Common myeloid progenitor, CD34-positive (primary cell): ENCODE measurements around the gene SYNPO2L.
"Not testable (repeated sequence)": the region's sequence is repeated elsewhere in the genome, so short reads cannot be mapped to it uniquely, and the experiment has no call there.

ENCODE experiments used
- CTCF ChIA-PET: fragments of 350-600 bp; sonication (Branson Sonifier 250); formaldehyde crosslinking; loops from one replicate; lab custom pipeline; 2021; ENCODE audit warnings: antibody characterized with exemption; lab: Charles Lee
- POLR2A ChIA-PET: fragments of 350-600 bp; sonication (Branson Sonifier 250); formaldehyde crosslinking; loops from one replicate; lab custom pipeline; 2021; ENCODE audit warnings: antibody characterized with exemption; lab: Charles Lee
- DNase-seq, 3 donors: peaks; one replicate each; pipeline versions ENCODE4 v3.0.0 to v3.0.0-alpha.2; 2013
- H3K27ac ChIP-seq, 2 experiments: 1 replicate in 1 of 2; 2 replicates in 1 of 2; pipeline ENCODE4 v1.7.0; 2013; ENCODE audit warnings: inconsistent platforms in 2 of 2, low read length in 2 of 2, mild to moderate bottlenecking in 2 of 2, low read depth in 1 of 2, moderate library complexity in 1 of 2; ENCODE audit not compliant: severe bottlenecking in 2 of 2, insufficient read depth in 1 of 2, poor library complexity in 1 of 2
- H3K27me3 ChIP-seq, 5 experiments: replicated peaks in 2 of 5; 1 replicate in 3 of 5; 2 replicates in 2 of 5; pipeline versions ENCODE4 v1.6.1 to v1.7.0; 2013; ENCODE audit warnings: low read length in 4 of 5, mild to moderate bottlenecking in 2 of 5, moderate library complexity in 2 of 5, inconsistent platforms in 1 of 5; ENCODE audit not compliant: insufficient read depth in 5 of 5, control insufficient read depth in 4 of 5
- H3K36me3 ChIP-seq, 4 experiments: 1 replicate in 2 of 4; 2 replicates in 2 of 4; pipeline versions ENCODE4 v1.6.1 to v1.7.0; 2013; ENCODE audit warnings: low read length in 3 of 4, control low read depth in 1 of 4, mild to moderate bottlenecking in 1 of 4; ENCODE audit not compliant: control insufficient read depth in 4 of 4, insufficient read depth in 4 of 4
- H3K4me1 ChIP-seq, 4 experiments: 1 replicate in 3 of 4; 2 replicates in 1 of 4; pipeline versions ENCODE4 v1.6.1 to v1.7.1; 2013; ENCODE audit warnings: low read length in 3 of 4, mild to moderate bottlenecking in 3 of 4, control low read depth in 1 of 4, inconsistent platforms in 1 of 4, moderate library complexity in 1 of 4; ENCODE audit not compliant: control insufficient read depth in 4 of 4, insufficient read depth in 4 of 4; ENCODE audit errors: control extremely low read depth in 1 of 4
- H3K4me3 ChIP-seq, 7 experiments: 1 replicate in 4 of 7; 2 replicates in 3 of 7; pipeline versions ENCODE4 v1.5.1 to v1.7.0; 2013; ENCODE audit warnings: mild to moderate bottlenecking in 7 of 7, low read length in 6 of 7, moderate library complexity in 6 of 7, inconsistent platforms in 2 of 7, low read depth in 2 of 7, control low read depth in 1 of 7; ENCODE audit not compliant: insufficient read depth in 4 of 7, control insufficient read depth in 1 of 7; ENCODE audit errors: extremely low read depth in 1 of 7
- H3K9me3 ChIP-seq, 5 experiments: 1 replicate in 4 of 5; 2 replicates in 1 of 5; pipeline versions ENCODE4 v1.6.1 to v1.7.1; 2013; ENCODE audit warnings: low read length in 4 of 5, mild to moderate bottlenecking in 2 of 5, inconsistent platforms in 1 of 5, low read depth in 1 of 5, moderate library complexity in 1 of 5; ENCODE audit not compliant: control insufficient read depth in 4 of 5, insufficient read depth in 2 of 5; ENCODE audit errors: control extremely low read depth in 1 of 5
- WGBS: methylation state at CpG from one replicate; pipeline ENCODE4 v1.1.5; 2013; ENCODE audit not compliant: insufficient coverage; 5-methylcytosine and 5-hydroxymethylcytosine counted together

The SYNPO2L gene

DNA sequence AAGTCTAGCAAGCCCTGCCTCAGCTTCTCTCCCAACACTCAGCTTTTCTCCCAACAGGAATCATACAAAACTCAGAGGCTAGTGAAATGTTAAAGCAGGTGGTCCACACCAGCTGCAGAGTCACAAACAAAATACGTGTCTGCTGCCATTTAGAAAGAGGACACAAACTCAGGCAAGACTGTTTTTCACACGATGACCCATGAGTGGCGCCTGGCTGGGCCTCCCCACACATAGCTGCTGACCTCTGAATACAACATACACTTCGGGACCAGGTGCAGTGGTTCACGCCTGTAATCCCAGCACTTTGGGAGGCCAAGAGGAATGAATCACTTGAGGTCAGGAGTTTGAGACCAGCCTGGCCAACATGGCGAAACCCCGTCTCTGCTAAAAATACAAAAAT lies 6.9 kb upstream of the SYNPO2L start:
- WGBS: 94% methylated on average over 4 of the region's 7 CpGs
- CTCF ChIA-PET: not testable (repeated sequence)

GRCh38 chr10:73655257-73655989 lies 406 bp downstream of the SYNPO2L start:
- peak in 1 of 3 donors; percentile 10 for DNase-seq
- Histone ChIP-seq H3K27ac (no peak overlapping the region), H3K4me3 (peak overlapping the region in 2 of 7 experiments; percentile 23 to 51), H3K36me3 (no peaks in the 10 kb centered on the region), H3K4me1 (peaks cover 5 to 34% (median 11%) of the 10 kb centered on the region in 4 experiments), H3K27me3 (no peaks in the 10 kb centered on the region), H3K9me3 (no peaks in the 10 kb centered on the region)
- 50% methylated on average over 7 of the region's 12 CpGs for WGBS
- CTCF ChIA-PET: interaction anchor here (2.6 kb wide), 1 partner anchor 12 kb away, joined by 11 read pairs; no protein-coding TSS in a partner anchor
- POLR2A ChIA-PET: no interaction called here

More for the DNA sequence above, 6.9 kb upstream of the SYNPO2L start:
- H3K4me1 ChIP-seq, H3K36me3 ChIP-seq, H3K9me3 ChIP-seq, H3K4me3 ChIP-seq, H3K27me3 ChIP-seq, DNase-seq, POLR2A ChIA-PET, H3K27ac ChIP-seq: not testable (repeated sequence)

DNA sequence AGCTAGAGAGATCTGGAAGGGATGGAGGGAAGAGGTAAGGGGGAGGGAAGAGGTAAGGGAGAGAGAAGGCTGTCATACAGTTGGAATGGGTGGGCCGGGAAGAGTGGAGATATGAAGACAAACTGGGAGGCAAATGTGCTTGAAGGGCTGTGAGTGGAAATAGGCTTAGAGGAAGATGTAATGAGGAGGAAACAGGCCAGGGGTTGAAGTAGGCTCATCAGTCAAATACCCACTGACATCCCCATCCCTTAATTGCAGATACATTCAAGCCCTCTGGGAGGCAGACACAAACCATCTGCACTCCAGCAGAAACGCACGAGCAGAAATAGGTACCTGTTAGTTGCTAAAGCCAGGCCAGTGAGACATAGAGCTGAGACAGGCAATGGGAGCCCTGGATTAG lies 2.1 kb downstream of the SYNPO2L start:
- WGBS: 96% methylated on average over 3 of the region's 3 CpGs
- Histone ChIP-seq H3K36me3 (no peaks in the 10 kb centered on the region), H3K9me3 (no peaks in the 10 kb centered on the region), H3K4me3 (no peak overlapping the region), H3K27me3 (no peaks in the 10 kb centered on the region), H3K4me1 (peaks cover 5 to 34% (median 11%) of the 10 kb centered on the region in 4 experiments), H3K27ac (no peak overlapping the region)
- peak in 2 of 3 donors; percentile 52 to 57 for DNase-seq
- POLR2A ChIA-PET: no interaction called here
- CTCF ChIA-PET: interaction anchor here (0.8 to 2.6 kb wide), 4 partner anchors 8 to 99 kb away, joined by 3 to 11 read pairs (median 3); no protein-coding TSS in a partner anchor

DNA sequence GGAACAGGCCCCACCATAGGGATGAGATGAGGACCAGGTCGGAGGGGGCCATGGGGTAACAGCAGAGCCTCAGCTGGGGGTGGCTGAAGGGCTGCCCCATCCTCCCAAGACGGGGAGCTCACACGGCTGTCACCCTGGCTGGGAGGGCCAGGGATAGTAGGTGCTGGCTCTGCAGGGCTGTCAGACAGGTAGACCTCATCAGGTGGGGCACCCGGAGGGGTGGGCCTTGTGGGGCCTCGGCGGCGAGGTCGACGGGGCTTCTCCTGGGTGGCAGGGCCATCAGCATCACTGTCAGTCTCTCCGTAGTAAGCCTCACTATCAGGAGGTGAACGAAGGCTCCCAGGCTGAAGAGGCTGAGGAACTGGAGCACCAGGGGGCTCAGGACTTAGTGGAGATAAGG lies 2.6 kb downstream of the SYNPO2L start:
- WGBS: 99% methylated on average over 11 of the region's 11 CpGs
- no peak overlapping the region for H3K4me3 ChIP-seq
- ChIA-PET POLR2A (no interaction called here), CTCF (interaction anchor here (1.3 to 2.6 kb wide), 2 partner anchors 9 to 42 kb away, joined by 3 to 11 read pairs; no protein-coding TSS in a partner anchor)
- no peaks in the 10 kb centered on the region for H3K36me3 ChIP-seq
- no peak for DNase-seq
- H3K27me3 ChIP-seq: no peaks in the 10 kb centered on the region
- H3K4me1 ChIP-seq: peaks cover 5 to 37% (median 14%) of the 10 kb centered on the region in 4 experiments
- no peak overlapping the region for H3K27ac ChIP-seq
- H3K9me3 ChIP-seq: no peaks in the 10 kb centered on the region

GRCh38 chr10:73650537-73651331 lies 5.1 kb downstream of the SYNPO2L start:
- DNase-seq: peak in 1 of 3 donors; percentile 10
- Histone ChIP-seq H3K27ac (no peak overlapping the region), H3K27me3 (no peaks in the 10 kb centered on the region), H3K4me3 (no peak overlapping the region), H3K4me1 (peaks cover 5 to 38% (median 20%) of the 10 kb centered on the region in 4 experiments), H3K36me3 (no peaks in the 10 kb centered on the region), H3K9me3 (no peaks in the 10 kb centered on the region)
- ChIA-PET POLR2A (no interaction called here), CTCF (interaction anchor here (1.0 to 1.3 kb wide), 2 partner anchors 121 kb away, joined by 3 to 5 read pairs; no protein-coding TSS in a partner anchor)
- 95% methylated on average over 2 of the region's 5 CpGs for WGBS

- Histone ChIP-seq H3K4me1 (peaks cover under 1 to 31% (median 15%) of the 10 kb centered on the region in 4 experiments), H3K36me3 (no peaks in the 10 kb centered on the region), H3K4me3 (no peak overlapping the region), H3K27ac (no peak overlapping the region), H3K9me3 (no peaks in the 10 kb centered on the region), H3K27me3 (no peaks in the 10 kb centered on the region)
- no peak for DNase-seq
- WGBS: 83% methylated on average over 2 of the region's 6 CpGs
- POLR2A ChIA-PET: no interaction called here
- CTCF ChIA-PET: interaction anchor here (1.0 to 1.1 kb wide), 2 partner anchors 121 to 132 kb away, joined by 3 to 5 read pairs; no protein-coding TSS in a partner anchor
Observed at GRCh38 chr10:73649876-73650536, 5.8 kb downstream of the SYNPO2L start.
